Astrocyte (in vitro differentiated cells and primary cell): ENCODE data around the gene CORO2A.

Experiments
- CTCF ChIP-seq: IDR thresholded peaks from 2 replicates; pipeline ENCODE4 v1.5.1; 2011; ENCODE audit warnings: low read depth, mild to moderate bottlenecking, inconsistent platforms, low read length, moderate library complexity; ENCODE audit not compliant: insufficient read depth
- EZH2 ChIP-seq: IDR thresholded peaks from 2 replicates; pipeline ENCODE4 v1.6.1; 2012; ENCODE audit warnings: mild to moderate bottlenecking, low read length, inconsistent platforms; ENCODE audit not compliant: insufficient read depth

- no peak for TF ChIP-seq CTCF
- no peak for TF ChIP-seq EZH2
Observed at GRCh38 chr9:98135558-98135934, 56.9 kb downstream of the CORO2A start.
